HG02840 (cell line): Measurements from ENCODE around the gene TMPRSS15.

Experiments
- ATAC-seq: cut with Tn5 transposase; IDR thresholded peaks from one replicate; pipeline ENCODE4 v1.9.1; 2021; ENCODE audit warnings: mild to moderate bottlenecking, moderate library complexity, moderate number of reproducible peaks; ENCODE audit not compliant: unreplicated experiment, low FRiP score

The TMPRSS15 gene

DNA sequence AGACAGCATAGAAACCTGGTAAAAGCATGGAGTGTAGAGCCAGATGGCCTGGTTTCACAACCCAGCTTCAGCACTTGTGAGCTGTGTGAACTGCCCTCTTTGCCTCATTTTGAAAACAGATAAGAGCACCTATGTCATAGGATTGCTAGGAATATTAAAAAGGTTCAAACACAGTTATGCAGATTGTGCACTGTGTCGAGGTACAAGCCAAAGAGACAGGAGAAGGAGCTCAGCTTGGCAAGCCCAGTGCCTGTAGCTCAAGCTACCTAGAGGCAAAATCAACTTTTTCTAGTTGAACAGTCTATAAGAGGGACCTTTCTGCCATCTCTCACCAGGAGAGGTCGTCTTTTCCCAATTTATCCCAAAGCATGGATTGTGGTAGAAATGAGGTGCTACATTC, 153.9 kb downstream of the TMPRSS15 start:
- ATAC-seq: no peak

DNA sequence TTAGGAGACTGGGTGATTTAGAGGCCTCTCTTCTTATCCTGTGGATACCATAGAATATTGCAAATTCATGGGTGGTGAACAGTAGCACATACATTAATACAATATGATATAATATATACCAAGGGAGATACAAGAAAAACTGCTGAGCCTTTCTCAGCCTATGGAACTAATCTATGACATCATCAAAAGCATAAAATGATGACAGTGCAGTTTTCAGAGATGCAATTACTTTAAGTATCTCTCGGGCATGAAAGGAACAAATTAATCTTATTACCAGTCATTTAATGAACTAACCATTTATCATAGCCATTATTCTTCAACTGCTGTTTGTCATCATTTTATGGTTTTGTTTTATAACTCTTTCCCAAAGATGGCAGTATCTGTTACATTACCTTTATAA, 155.4 kb downstream of the TMPRSS15 start:
- no peak for ATAC-seq

DNA sequence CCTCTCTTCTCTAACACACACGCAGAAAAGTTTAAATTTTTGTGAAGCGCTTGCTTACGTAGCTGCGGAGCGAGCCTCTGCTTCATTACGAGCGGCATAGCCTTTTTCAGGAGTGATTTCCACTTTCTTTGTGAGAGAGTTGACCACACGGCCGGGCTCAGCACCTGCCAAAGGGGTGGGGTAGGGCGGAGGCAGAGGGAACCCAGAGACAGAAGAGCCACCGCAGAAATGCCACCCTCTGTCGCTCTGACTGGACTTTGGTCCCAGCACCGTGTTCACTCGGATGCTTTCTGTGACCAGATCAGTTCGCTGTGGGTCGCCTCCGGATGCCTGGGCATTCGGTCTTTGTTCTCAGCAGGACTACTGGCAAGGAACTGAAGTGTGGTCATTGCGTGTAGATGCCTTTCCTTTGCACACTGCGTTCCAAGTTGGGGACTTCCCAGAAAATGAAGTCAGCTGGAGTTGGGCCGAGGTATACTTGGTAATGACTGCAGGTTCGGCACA, 158.1 kb downstream of the TMPRSS15 start:
- no peak for ATAC-seq

DNA sequence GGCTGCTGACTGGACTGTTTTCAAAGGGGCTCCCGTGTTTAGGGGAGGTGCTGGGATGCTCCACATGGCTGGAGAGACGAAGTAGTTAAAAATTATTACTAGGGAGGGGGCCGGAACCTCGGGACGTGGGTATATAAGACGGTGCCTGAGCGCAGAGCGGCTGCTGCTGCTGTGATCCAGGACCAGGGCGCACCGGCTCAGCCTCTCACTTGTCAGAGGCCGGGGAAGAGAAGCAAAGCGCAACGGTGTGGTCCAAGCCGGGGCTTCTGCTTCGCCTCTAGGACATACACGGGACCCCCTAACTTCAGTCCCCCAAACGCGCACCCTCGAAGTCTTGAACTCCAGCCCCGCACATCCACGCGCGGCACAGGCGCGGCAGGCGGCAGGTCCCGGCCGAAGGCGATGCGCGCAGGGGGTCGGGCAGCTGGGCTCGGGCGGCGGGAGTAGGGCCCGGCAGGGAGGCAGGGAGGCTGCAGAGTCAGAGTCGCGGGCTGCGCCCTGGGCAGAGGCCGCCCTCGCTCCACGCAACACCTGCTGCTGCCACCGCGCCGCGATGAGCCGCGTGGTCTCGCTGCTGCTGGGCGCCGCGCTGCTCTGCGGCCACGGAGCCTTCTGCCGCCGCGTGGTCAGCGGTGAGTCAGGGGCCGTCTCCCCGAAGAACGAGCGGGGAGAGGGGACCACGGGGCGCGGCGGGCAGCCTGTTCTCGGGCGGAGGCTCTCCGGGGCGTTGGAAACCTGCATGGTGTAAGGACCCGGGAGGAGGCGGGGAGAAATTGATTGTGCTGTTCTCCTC, 158.7 kb downstream of the TMPRSS15 start, which contains the start of gene CHODL:
CHODL (plus strand) TSS at position 163 of the 793 bp plus-strand sequence; CDS start at position 554, 391 bp downstream.
- ATAC-seq: no peak

DNA sequence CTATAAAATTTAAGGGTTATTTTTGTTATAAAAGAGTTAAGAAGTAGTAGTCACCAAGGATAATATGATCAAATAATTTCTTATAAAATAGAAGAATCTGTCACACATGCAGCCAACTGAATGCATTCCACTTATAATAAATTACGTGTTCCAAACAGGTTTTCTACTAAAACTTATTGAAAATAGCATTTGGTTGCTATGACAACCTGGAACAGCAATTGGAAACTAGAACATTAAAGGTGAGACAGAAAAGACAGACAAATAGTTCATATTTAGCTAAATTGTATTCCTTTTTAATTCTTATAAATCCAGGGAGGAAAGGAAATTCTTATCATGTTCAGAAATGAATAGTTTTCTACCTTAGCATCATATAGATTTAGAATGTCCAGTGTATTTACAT, 168.0 kb downstream of the TMPRSS15 start:
- no peak for ATAC-seq

DNA sequence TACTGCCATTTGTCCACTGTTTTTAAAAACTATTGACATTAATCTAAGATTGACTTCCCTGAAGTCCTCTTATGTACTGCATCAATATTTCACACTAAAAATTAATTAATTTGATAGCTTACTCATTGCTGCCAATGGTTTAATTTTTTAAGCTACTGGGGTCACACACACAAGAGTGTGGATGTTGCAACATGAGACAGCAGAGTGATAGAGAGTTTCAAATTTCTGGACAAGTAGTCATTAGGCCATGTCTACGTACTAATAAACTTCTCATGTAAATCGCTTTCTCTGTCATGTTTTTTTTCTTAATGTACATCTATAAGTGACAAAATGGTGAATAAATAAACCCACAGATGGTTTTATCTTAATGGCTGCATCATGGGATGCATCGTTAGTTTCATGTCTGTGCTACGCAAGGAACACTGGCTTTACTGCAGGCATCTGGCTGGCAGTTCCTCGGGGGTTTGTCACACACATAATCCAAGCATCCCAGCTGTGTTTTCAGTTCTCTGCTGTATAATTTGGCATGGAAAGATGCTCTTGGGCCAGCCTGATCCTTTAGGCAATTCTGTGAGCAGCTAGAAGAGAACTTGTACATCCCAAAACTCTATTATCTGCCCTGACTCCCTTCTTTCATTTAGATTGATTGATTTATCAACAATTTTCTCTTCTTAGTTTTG, 175.4 kb downstream of the TMPRSS15 start:
- no peak for ATAC-seq

DNA sequence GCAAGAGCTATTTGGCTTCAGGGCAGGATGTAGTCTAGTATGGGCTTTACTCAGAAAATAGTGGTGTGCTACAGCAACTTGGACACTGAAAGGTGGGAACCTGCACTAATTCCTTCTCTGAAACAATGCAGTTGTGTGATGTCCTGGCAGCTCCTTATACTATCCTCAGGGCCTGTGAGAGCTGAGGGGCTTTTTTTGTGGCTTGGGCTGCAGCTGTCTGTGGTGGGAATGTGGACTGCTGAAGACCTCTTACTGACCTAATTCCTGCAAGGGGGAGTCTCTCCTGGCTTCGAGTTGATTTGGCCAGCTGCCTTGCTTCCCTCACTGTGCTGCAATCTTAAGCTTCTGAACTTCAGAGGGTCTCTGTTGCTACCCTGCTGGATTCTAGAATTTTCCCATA, 181.2 kb downstream of the TMPRSS15 start:
- no peak for ATAC-seq

DNA sequence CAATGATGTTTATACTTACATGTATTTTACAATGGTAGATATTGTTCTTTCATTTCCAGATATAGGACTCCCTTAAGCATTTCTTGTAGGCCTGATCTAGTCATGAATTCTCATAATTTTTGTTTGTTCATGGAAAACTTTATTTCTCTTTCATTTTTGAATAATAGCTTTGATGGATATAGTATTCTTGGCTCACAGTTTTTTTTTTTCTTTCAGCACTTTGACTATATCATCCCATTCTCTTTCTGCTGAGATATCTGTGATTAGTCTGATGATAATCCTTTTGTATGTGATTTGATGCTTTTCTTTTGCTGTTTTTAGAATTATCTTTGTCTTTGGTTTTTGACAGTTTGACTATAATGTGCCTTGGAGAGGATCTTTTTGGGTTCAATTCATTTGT, 183.1 kb downstream of the TMPRSS15 start:
- no peak for ATAC-seq
